ENCODE measurements around the gene PEX3.
A peak's percentile ranks its signal among the peaks of the same experiment; 100 is the strongest.
"Not testable (repeated sequence)": the region's sequence is repeated elsewhere in the genome, so short reads cannot be mapped to it uniquely, and the experiment has no call there.

The PEX3 gene

DNA sequence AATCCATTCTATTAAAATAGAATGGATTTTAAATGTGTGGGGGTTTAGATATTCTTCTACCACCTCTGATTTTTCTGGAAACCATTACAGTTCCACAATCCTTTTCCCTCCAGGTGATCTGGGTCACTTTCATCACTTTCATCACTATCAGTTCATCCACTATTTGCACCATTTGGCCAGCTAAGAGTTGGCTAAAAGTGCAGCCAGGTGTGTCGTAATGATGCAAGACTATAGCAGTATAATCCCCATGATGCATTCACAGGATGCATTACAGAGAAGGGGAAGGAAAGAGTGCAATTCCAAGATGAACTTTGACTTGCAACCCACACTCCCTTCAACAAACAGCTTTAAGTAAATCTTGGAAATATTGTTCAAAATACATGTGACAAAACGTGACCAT lies 56.0 kb downstream of the PEX3 start:
- no peak for DNase-seq (ENCODE audit: low read depth in 3 of 3)

- DNase-seq (ENCODE audit: low read depth in 3 of 3): no peak
Measured at GRCh38 chr6:143507358-143508145, 56.9 kb downstream of the PEX3 start.

DNA sequence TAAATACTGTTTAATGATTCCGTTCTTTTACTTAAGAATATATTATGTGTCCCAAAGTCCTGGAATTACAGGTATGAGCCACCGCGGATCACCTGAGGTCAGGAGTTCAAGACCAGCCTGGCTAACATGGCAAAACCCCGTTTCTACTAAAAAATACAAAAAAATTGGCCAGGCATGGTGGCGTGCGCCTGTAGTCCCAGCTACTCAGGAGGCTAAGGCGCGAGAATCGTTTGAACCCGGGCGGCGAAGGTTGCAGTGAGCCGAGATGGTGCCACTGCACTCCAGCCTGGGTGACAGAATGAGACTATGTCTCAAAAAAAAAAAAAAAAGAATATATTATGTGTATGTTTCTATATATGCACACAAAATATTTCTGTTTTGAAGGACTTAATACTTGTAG lies 59.7 kb downstream of the PEX3 start:
- DNase-seq (ENCODE audit: low read depth in 3 of 3): not testable (repeated sequence)

- peak; percentile 36 to 56 (median 42) for DNase-seq (ENCODE audit: low read depth in 3 of 3)
Measured at GRCh38 chr6:143510991-143511891, 60.6 kb downstream of the PEX3 start, which contains the start of gene FUCA2. Gene FUCA2 (minus strand): TSS chr6:143511720. CDS start chr6:143511634, 86 bp downstream.

GRCh38 chr6:143513410-143513809 lies 62.8 kb downstream of the PEX3 start:
- DNase-seq (ENCODE audit: low read depth in 3 of 3): peak in 1 of 3 experiments; percentile 23

DNA sequence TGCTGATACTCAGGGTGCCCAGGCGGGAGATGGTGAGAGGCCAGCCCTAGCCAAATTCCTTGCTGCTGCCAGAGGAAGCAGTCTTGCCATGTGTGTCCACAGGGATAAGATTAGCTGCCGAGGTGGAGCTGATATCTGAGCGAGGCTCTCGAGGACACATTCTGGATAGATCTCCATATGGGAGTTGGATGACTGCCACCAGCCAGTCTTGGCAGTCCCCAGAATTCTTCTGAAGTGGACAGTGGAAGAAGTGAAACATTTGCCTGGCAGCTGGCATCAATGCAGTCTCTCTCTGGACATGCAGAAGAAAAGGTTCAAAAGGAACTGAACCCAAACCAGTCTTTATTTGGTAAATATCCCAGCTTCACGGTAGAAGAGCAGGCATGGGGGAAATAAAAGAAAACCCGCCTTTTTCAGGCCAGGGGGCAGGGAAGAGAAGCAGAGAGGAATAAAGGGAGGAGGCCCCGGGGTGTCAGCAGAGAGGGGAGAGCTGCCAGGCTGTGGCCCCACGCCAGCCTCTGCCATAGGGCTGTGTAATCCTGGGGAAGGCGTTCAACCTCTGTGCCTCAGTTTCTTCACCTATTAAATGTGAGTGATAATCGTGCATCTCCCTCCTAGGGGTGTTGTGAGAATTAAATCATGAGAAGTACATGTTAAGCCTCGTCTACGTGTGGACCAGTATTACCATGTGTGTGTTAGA lies 64.6 kb downstream of the PEX3 start:
- DNase-seq (ENCODE audit: low read depth in 3 of 3): no peak

GRCh38 chr6:143515766-143516355 lies 65.3 kb downstream of the PEX3 start:
- DNase-seq (ENCODE audit: low read depth in 3 of 3): no peak

GRCh38 chr6:143516690-143517446 lies 66.3 kb downstream of the PEX3 start:
- DNase-seq (ENCODE audit: low read depth in 3 of 3): no peak

GRCh38 chr6:143517447-143517773 lies 66.8 kb downstream of the PEX3 start:
- no peak for DNase-seq (ENCODE audit: low read depth in 3 of 3)

DNA sequence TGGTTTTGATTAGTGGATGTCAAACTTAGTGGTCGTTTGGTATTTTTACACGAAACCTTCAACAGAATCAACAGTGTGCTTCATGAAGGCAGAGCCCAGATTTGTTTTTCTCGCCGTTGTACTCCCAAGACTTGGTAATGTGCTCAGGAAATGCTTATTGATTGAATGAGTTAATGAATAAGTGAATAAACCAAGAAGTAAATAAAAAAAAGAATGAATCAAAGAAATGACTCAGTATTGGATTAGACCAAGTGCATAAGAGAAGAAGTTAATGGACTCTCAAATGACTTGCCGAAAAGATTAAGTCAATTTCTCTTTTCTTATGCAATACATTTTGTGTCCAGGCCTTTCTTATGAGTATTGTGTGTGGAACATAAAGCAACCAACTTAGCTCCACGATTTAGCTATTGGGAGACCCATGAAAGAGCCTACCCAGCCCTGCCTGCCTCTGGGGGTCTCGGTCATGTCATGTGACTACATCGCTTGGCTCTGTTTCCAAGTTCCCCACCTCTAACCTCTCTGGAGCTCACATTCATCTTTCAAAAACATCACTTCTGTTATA lies 71.5 kb downstream of the PEX3 start:
- no peak for DNase-seq (ENCODE audit: low read depth in 3 of 3)

- no peak for DNase-seq (ENCODE audit: low read depth in 3 of 3)
Measured at GRCh38 chr6:143525356-143525755, 74.8 kb downstream of the PEX3 start.

GRCh38 chr6:143527677-143528076 lies 77.1 kb downstream of the PEX3 start:
- no peak for DNase-seq (ENCODE audit: low read depth in 3 of 3)

DNA sequence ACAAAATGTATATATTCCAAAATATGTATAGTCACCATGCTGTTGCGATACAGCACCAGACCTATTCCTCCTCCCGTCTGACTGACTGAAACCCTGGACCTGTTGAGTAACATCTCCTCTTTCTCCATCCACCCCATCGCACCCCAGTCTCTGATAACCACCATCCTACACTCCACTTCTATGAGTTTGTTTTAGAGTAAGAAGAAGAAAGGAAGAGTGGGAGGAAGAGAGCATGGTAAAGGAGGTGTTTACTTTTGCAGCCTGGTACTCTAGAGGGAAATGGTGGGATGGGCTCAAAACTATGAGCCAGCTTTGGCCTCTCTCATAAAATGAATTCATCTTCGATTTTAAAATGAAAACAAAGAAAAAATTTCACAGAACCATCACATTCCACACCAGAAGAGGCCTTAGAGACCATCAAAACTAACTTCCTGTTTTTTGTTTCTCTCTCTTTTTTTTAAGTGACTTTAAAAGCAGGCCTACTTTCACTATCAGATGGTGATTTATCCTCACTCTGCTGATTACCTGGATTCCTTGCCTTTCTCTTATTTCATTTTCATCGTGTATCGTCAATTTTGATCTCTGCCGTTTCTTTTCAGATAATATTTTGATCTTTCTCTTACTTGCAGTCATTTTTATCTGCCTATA lies 77.7 kb downstream of the PEX3 start:
- DNase-seq (ENCODE audit: low read depth in 3 of 3): no peak

GRCh38 chr6:143529095-143529494 lies 78.5 kb downstream of the PEX3 start:
- DNase-seq (ENCODE audit: low read depth in 3 of 3): no peak

DNA sequence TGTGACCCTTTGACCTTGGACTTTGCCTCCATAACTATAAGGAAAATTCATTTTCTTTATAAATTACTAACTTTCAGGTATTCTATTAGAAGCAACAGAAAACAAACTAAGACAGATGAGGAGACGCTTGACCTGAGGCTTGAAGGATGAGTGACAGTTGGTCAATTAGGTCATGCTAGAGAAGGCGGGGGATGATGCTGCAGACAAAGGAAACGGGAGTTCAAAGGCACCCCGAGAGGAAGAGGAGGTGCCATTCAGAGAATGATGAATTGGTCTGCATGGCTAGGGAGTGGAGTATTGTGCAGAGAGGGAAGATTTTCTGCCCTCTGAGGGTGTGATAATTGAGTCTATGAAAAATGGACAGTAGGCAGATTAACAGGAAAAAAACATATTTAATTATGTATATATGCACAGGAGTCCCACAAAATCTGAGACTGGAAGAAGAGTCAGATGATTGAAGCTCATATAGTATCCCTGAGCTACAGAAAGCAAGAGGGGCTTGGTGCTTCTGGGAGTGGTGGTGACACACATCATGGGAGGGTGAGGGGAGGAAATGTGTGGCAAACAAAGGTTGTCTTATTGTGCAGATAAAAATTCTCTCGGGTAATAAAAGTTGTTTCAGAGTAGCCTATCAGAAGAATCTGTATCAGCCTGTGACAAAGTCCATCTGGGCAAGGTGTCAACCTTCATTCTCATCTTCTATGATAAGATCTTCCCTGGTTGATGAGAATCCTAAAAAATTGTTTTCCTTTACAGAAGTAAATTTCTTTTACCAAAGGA lies 81.3 kb downstream of the PEX3 start:
- DNase-seq (ENCODE audit: low read depth in 3 of 3): no peak

- no peak for DNase-seq (ENCODE audit: low read depth in 3 of 3)
Measured at GRCh38 chr6:143535189-143535614, 84.6 kb downstream of the PEX3 start.

DNA sequence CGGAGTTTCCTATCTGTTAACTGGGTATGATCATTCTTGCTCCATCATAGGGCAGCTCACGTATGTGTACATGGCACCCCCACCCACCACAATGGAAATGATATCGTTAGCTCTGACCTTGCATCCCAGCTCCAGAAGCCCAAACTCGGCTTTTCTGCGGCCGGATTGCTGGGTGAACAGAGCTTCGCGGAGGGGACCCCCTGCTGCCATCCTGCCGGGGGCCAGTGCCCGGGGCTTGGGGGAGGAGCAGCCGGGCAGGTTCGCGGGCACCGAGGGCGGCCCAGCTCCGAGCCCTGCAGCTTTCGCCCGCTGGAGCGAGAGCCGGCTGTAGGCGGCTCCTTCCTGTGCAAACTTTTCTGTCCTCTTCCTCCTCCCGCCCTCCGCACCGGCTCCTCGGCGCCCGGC lies 85.9 kb downstream of the PEX3 start:
- peak in 1 of 3 experiments; percentile 38 for DNase-seq (ENCODE audit: low read depth in 3 of 3)

- DNase-seq (ENCODE audit: low read depth in 3 of 3): peak; percentile 32 to 48 (median 36)
Measured at GRCh38 chr6:143536866-143537691, 86.5 kb downstream of the PEX3 start.

Data from stimulated activated CD4-positive, alpha-beta T cell treated with anti-CD3 and anti-CD28 coated beads, TNF-alpha, amount 100 ng/mL, for 4 hours (primary cell).